Esophagus squamous epithelium (tissue), 5 donors: ENCODE results near the gene SLC34A1. TPM values are rescaled to one million over a fixed set of nuclear protein-coding genes. Genes with fewer than 3 reads are reported as not detected.
A peak's percentile ranks its signal among the peaks of the same experiment; 100 is the strongest.

Experiments
- DNase-seq: peaks from one replicate; lab custom pipeline; 2025; lab: John Stamatoyannopoulos, UW
- H3K27ac ChIP-seq, 4 donors: fragments of 200-600 bp; sonication (generic); one replicate each; pipeline ENCODE4 v1.5.1; 2016 to 2019; ENCODE audit warnings: mild to moderate bottlenecking in 1 of 4
- H3K27me3 ChIP-seq, 4 donors: fragments of 200-600 bp; sonication (generic); 1 replicate in 3 of 4; 2 replicates in 1 of 4; pipeline versions ENCODE4 v1.5.1 to v1.6.0; 2017 to 2021; ENCODE audit warnings: antibody characterized with exemption in 1 of 4
- H3K36me3 ChIP-seq, 3 donors: fragments of 200-600 bp; sonication (generic); one replicate each; pipeline ENCODE4 v1.5.1; 2016 to 2019
- H3K4me1 ChIP-seq, 3 donors: fragments of 200-600 bp; sonication (generic); one replicate each; pipeline ENCODE4 v1.5.1; 2017 to 2019
- H3K4me3 ChIP-seq, 4 donors: fragments of 200-600 bp; sonication (generic); 1 replicate in 3 of 4; 2 replicates in 1 of 4; pipeline ENCODE4 v1.5.1; 2016 to 2019; ENCODE audit warnings: mild to moderate bottlenecking in 2 of 4, moderate library complexity in 1 of 4
- H3K9me3 ChIP-seq, 3 donors: fragments of 200-600 bp; sonication (generic); one replicate each; pipeline ENCODE4 v1.5.1; 2016 to 2019
- POLR2A ChIP-seq, 4 donors: fragments of 450-650 bp; IDR thresholded peaks; one replicate each; pipeline ENCODE4 v1.6.1; 2017; ENCODE audit warnings: antibody characterized with exemption in 4 of 4, mild to moderate bottlenecking in 4 of 4, moderate library complexity in 3 of 4
- WGBS, 2 donors: methylation state at CpG; one replicate each; pipeline ENCODE4 v1.1.5; 2018; 5-methylcytosine and 5-hydroxymethylcytosine counted together
- intact Hi-C: fragments of 100-400 bp; cut with DNase I; formaldehyde crosslinking; loops from one replicate; pipeline ENCODE4 v1.15.0; 2022
- total RNA-seq, 4 donors: library from RNA; depleted of rRNA; stranded (reverse); fragments of >200 nt; gene quantifications; one replicate each; pipeline ENCODE4 v1.1.0, GENCODE V29; 2016
- TF ChIP-seq, protein P1 (sequence below), 6 experiments: fragments of 450-650 bp in 4 of 6; fragments of 200-600 bp in 2 of 6; sonication (generic) in 2 of 6; IDR thresholded peaks; one replicate each; pipeline ENCODE4 v1.5.1; 2016 to 2019; ENCODE audit warnings: antibody characterized with exemption in 6 of 6, mild to moderate bottlenecking in 4 of 6, moderate library complexity in 4 of 6
- donor health status: DM: yes; HTN: yes; CAD: no.

Gene SLC34A1
- total RNA-seq, 4 donors from 2014 or later, result 0.15 to 0.47 (median 0.25) TPM

DNA sequence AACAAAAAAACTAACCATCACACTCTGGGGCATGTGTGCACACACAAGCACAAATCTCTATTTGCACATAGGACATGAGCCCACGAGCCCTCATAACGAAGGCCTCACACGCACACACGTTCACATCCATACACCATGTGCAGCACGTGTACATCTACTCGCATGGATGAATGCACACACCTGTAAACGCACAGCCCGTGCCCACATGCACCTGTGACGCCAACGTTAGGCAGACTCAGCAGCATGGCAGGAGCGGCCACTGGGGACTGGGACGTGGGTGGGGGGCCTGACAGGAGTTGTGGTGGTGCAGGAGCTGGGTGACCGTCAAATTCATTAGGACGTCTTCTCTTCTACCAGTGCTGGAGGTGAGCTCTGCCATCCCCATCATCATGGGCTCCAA, 3.2 kb downstream of the SLC34A1 start:
- intact Hi-C loops, result no loop called here
- Histone ChIP-seq H3K9me3 (no peaks in the 10 kb centered on the region), H3K4me1 (peaks cover 32 to 78% (median 47%) of the 10 kb centered on the region in 3 donors), H3K36me3 (no peaks in the 10 kb centered on the region), H3K27me3 (peaks cover 0 to 11% (median 0%) of the 10 kb centered on the region in 4 donors), H3K4me3 (no peak overlapping the region), H3K27ac (peak overlapping the region in 2 of 4 donors; percentile 88 to 89)
- 85 to 98% methylated on average over 9 to 12 of the region's 14 CpGs for whole genome bisulfite sequencing, 2 donors
- DNase-seq, result no peak
- TF ChIP-seq POLR2A (IDR thresholded peaks at IDR 0.05), result no peak
- TF ChIP-seq, protein P1, sequence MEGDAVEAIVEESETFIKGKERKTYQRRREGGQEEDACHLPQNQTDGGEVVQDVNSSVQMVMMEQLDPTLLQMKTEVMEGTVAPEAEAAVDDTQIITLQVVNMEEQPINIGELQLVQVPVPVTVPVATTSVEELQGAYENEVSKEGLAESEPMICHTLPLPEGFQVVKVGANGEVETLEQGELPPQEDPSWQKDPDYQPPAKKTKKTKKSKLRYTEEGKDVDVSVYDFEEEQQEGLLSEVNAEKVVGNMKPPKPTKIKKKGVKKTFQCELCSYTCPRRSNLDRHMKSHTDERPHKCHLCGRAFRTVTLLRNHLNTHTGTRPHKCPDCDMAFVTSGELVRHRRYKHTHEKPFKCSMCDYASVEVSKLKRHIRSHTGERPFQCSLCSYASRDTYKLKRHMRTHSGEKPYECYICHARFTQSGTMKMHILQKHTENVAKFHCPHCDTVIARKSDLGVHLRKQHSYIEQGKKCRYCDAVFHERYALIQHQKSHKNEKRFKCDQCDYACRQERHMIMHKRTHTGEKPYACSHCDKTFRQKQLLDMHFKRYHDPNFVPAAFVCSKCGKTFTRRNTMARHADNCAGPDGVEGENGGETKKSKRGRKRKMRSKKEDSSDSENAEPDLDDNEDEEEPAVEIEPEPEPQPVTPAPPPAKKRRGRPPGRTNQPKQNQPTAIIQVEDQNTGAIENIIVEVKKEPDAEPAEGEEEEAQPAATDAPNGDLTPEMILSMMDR (IDR thresholded peaks at IDR 0.05), result no peak

DNA sequence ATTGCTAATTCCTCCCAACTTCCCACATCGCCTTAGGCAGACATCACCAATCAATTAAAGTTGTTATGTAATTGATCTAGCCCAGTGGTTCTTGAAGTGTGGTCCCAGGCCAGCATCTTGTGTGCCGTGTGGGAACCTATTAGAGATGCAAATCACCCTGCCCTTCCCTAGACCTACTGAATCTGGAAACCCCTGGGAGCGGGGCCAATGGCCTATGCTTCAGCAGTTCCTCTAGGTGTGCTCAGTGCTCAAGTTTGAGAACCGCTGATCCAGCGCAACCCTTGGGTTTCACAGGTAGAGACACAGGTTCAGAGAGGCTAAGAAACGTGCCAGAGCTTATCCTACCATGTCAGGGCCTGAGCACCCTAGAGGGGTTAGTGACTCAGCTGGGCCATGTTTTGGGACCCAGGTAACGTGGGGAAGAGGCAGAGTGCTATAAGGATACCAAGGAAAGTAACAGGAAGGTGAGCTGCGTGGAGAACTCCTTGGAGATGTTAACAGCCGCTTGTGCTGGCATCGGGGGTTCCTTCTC, 4.4 kb downstream of the SLC34A1 start:
- Histone ChIP-seq H3K9me3 (no peaks in the 10 kb centered on the region), H3K27me3 (peaks cover 0 to 9% (median 0%) of the 10 kb centered on the region in 4 donors), H3K36me3 (no peaks in the 10 kb centered on the region), H3K4me1 (peaks cover 32 to 66% (median 47%) of the 10 kb centered on the region in 3 donors), H3K27ac (peak overlapping the region; percentile 77 to 89 (median 84)), H3K4me3 (peak overlapping the region in 2 of 4 donors; percentile 1 to 40)
- intact Hi-C loops, result no loop called here
- WGBS, 2 donors, result 38 to 44% methylated on average over 7 of the region's 10 CpGs
- DNase-seq, result no peak
- TF ChIP-seq POLR2A (IDR thresholded peaks at IDR 0.05), result no peak
- TF ChIP-seq, protein P1 (IDR thresholded peaks at IDR 0.05), result no peak

DNA sequence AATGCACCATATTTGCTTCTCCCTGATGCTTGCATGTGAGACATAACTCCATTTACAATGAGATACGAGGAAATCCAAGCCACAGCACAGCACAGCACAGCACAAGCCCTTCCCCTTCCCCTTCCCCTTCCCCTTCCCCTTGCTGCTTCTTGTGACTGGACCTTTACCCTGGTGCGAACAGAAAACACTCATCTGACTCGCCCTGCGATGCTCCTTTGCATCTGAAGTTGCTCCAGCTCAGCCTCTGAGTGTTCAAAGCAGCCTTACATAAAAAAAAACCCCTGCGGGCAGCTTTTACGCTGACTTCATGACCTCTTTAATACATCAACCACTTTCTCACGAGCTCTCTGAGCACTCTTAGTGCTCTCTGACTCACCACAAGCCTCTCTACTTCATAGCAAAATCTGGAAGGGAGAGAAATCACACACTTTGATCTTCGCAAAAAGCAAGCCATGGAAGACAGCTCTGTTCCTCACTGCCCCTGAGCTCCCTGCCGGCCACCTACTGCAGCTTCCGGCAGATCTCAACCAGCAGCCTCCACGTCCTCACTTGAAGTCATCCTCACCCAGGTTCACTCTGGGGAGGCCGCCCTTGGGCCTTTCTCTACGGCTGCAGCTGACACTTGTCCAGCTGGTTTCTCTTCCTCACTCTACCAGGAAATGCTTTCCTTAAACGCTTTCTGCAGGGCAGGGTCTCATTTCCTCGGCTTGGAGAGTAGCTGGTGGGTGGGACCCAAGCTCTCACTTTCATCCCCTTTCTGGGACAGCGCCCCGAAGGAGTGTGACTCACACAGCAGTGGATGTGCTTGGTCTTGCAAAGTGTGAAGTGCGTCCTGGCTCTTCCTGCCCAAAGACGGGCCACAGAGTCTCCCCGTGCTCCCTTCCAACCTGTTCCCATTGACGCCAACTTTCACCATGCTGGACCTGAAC, 5.3 kb downstream of the SLC34A1 start:
- Histone ChIP-seq H3K4me3 (peak overlapping the region in 3 of 4 donors; percentile 1 to 40 (median 14)), H3K36me3 (no peaks in the 10 kb centered on the region), H3K9me3 (no peaks in the 10 kb centered on the region), H3K27me3 (peaks cover 0 to 7% (median 0%) of the 10 kb centered on the region in 4 donors), H3K4me1 (peaks cover 32 to 65% (median 47%) of the 10 kb centered on the region in 3 donors), H3K27ac (peak overlapping the region; percentile 77 to 89 (median 84))
- 14 to 16% methylated on average over 13 to 16 of the region's 21 CpGs for WGBS, 2 donors
- no peak for TF ChIP-seq POLR2A (IDR thresholded peaks at IDR 0.05)
- TF ChIP-seq, protein P1 (IDR thresholded peaks at IDR 0.05), result no peak
- intact Hi-C loops, result loop anchor here (5.0 to 10.0 kb wide), 2 partner anchors 75 to 113 kb away; partner anchors contain the start of gene MXD3
- DNase-seq, result no peak

DNA sequence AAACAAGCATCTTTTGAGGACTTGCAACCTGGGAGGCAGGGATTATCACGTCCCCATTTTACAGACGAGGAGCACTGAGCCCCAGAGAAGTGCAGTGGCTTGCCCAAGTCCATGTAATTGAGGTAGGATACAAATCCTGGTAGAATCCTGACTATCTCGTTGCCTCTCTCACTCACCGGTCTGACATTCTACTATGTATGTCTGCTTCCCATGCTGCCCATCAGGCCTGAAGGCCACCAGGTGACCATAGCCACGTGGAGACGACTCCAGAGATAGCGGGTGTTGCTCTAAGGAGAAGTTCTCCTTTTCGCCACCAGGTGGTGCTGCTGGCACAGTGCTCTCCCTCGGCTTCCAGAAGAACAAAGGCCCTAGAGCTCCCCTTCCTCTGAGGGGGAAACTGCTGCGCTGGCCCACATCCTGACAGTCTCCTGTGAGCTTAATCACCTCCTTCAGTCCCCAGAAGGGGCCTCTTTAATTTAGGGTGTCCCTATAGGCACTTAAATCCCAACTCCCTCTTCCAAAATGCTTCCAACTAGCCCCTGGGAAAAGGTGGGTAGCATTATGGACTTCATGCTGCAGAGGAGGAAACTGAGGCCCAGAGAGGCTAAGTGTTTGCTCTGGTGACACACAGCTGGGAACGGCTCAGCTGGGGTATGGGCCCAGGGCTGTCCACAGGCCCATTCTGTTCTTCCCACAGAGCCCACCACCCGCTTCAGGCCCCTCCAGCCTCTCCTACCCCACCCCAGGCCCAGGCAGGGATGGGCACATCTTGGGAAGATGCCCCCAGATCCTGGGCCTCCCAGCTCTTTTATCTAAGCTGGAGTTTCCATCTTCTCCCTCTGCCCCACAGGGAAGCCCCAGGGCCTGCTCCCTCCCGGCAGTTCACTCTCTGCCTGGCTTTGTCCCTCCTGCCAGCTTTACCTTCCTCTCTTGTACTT, 6.4 kb downstream of the SLC34A1 start:
- H3K9me3 ChIP-seq, result no peaks in the 10 kb centered on the region
- intact Hi-C loops, result loop anchor here (5.0 to 10.0 kb wide), 2 partner anchors 76 to 112 kb away; partner anchors contain the start of gene MXD3
- H3K27ac ChIP-seq, result peak overlapping the region; percentile 77 to 89 (median 84)
- TF ChIP-seq, protein P1 (IDR thresholded peaks at IDR 0.05), result peak; percentile 98 to 100 (median 99)
- TF ChIP-seq POLR2A (IDR thresholded peaks at IDR 0.05), result no peak
- peak overlapping the region in 1 of 4 donors; percentile 40 for H3K4me3 ChIP-seq
- DNase-seq, result no peak
- no peaks in the 10 kb centered on the region for H3K36me3 ChIP-seq
- peaks cover 32 to 57% (median 47%) of the 10 kb centered on the region in 3 donors for H3K4me1 ChIP-seq
- 16 to 20% methylated on average over 8 to 11 of the region's 13 CpGs for WGBS, 2 donors
- peaks cover 0 to 7% (median 0%) of the 10 kb centered on the region in 4 donors for H3K27me3 ChIP-seq
